Stimulated activated CD4-positive, alpha-beta T cell treated with anti-CD3 and anti-CD28 coated beads, Interleukin-2, amount 100 ng/mL, for 24 hours (primary cell): Measurements from ENCODE around the gene THRB.
"Not testable (repeated sequence)": the region's sequence is repeated elsewhere in the genome, so short reads cannot be mapped to it uniquely, and the experiment has no call there.

ENCODE experiments used
- DNase-seq, 2 donors: peaks; one replicate each; pipeline ENCODE4 v3.0.0-alpha.2; 2020

The THRB gene

GRCh38 chr3:24136624-24137310 is 357.9 kb downstream of the THRB start:
- no peak for DNase-seq

- no peak for DNase-seq
These were observed 359.4 kb downstream of the THRB start for GRCh38 chr3:24135280-24135679.

GRCh38 chr3:24133942-24134341 is 360.7 kb downstream of the THRB start:
- no peak for DNase-seq

- DNase-seq, result no peak
These were observed 361.2 kb downstream of the THRB start for GRCh38 chr3:24133436-24133835.

- no peak for DNase-seq
These were observed 365.1 kb downstream of the THRB start for GRCh38 chr3:24129549-24129948.

GRCh38 chr3:24128199-24129005 is 366.2 kb downstream of the THRB start:
- DNase-seq, result no peak

- DNase-seq, result no peak
These were observed 371.1 kb downstream of the THRB start for GRCh38 chr3:24123596-24123995.

GRCh38 chr3:24120434-24120833 is 374.2 kb downstream of the THRB start:
- no peak for DNase-seq

- no peak for DNase-seq
These were observed 375.3 kb downstream of the THRB start for GRCh38 chr3:24119321-24119751.

- no peak for DNase-seq
These were observed 377.1 kb downstream of the THRB start for GRCh38 chr3:24117508-24117907.

- no peak for DNase-seq
These were observed 382.9 kb downstream of the THRB start for GRCh38 chr3:24111711-24112110.

- DNase-seq, result no peak
These were observed 384.6 kb downstream of the THRB start for GRCh38 chr3:24110051-24110450.

GRCh38 chr3:24101676-24102168 is 392.9 kb downstream of the THRB start:
- no peak for DNase-seq

- DNase-seq, result no peak
These were observed 393.8 kb downstream of the THRB start for GRCh38 chr3:24100696-24101402.

- DNase-seq, result no peak
These were observed 397.9 kb downstream of the THRB start for GRCh38 chr3:24096695-24097290.

GRCh38 chr3:24096271-24096670 is 398.4 kb downstream of the THRB start:
- no peak for DNase-seq

GRCh38 chr3:24094818-24095217 is 399.8 kb downstream of the THRB start:
- DNase-seq, result not testable (repeated sequence)

GRCh38 chr3:24088782-24089181 is 405.9 kb downstream of the THRB start:
- DNase-seq, result no peak

GRCh38 chr3:24087469-24087868 is 407.2 kb downstream of the THRB start:
- DNase-seq, result no peak

- DNase-seq, result no peak
These were observed 407.8 kb downstream of the THRB start for GRCh38 chr3:24086617-24087404.

GRCh38 chr3:24086206-24086605 is 408.4 kb downstream of the THRB start:
- DNase-seq, result no peak

GRCh38 chr3:24072193-24072592 is 422.5 kb downstream of the THRB start:
- DNase-seq, result no peak
